Smooth muscle cell of the coronary artery (primary cell): Measurements from ENCODE around the gene BEX2. TPM values are rescaled to one million over a fixed set of nuclear protein-coding genes. Genes with fewer than 3 reads are reported as not detected.

Experiments used
- total RNA-seq: library from RNA; depleted of rRNA; stranded (reverse); fragments of >200 nt; gene quantifications from 2 replicates; pipeline ENCODE4 v1.2.3, GENCODE V29; 2014; ENCODE audit warnings: low replicate concordance

BEX2 gene
- 0.23 and 2.3 TPM in 2 replicates for total RNA-seq

GRCh38 chrX:103310555-103311398 is at the start of gene BEX2:
TSS of gene BEX2 (minus strand) at chrX:103310990. CDS start at chrX:103309976, 1,014 bp downstream.

GRCh38 chrX:103356130-103356798 is 45.5 kb upstream of the BEX2 start, which contains the start of gene TCEAL9:
TSS of gene TCEAL9 (plus strand) at chrX:103356506. CDS start at chrX:103357685, 1,179 bp downstream.

GRCh38 chrX:103329991-103330390 is 19.2 kb upstream of the BEX2 start, which contains the start of gene TCEAL7:
TSS of gene TCEAL7 (plus strand) at chrX:103330239. CDS start at chrX:103331404, 1,165 bp downstream.

GRCh38 chrX:103276581-103277002 is 34.2 kb downstream of the BEX2 start, which contains the start of gene TCEAL5:
TSS of gene TCEAL5 (minus strand) at chrX:103276750. CDS start at chrX:103274563, 2,187 bp downstream.

Other genes starting within 250 kb of the BEX2 start
- gene BEX1, start 246.8 kb downstream of the BEX2 start, total RNA-seq: 0.47 and 16.2 TPM in 2 replicates
- 0.23 TPM in 1 of 2 replicates, not detected in the other for gene NXF3, start 217.8 kb downstream of the BEX2 start, total RNA-seq
- gene BEX4, start 95.9 kb downstream of the BEX2 start, total RNA-seq: 4.1 and 19.4 TPM in 2 replicates
- 49.6 and 107 TPM in 2 replicates for gene TCEAL8, start 55.8 kb downstream of the BEX2 start, total RNA-seq
- gene TCEAL5, start 34.2 kb downstream of the BEX2 start, total RNA-seq: not detected in 2 replicates
- gene TCEAL7, start 19.2 kb upstream of the BEX2 start, total RNA-seq: 5.1 and 5.9 TPM in 2 replicates
- 72.9 and 133 TPM in 2 replicates for gene TCEAL9, start 45.5 kb upstream of the BEX2 start, total RNA-seq
- gene BEX3, start 65.5 kb upstream of the BEX2 start, total RNA-seq: 302 and 724 TPM in 2 replicates
- 0.08 TPM in 1 of 2 replicates, not detected in the other for gene RAB40A, start 208.5 kb upstream of the BEX2 start, total RNA-seq